HG03439 (cell line): ENCODE measurements around the gene CCNF.
"Not testable (repeated sequence)": the region's sequence is repeated elsewhere in the genome, so short reads cannot be mapped to it uniquely, and the experiment has no call there.

ENCODE experiments used
- ATAC-seq: cut with Tn5 transposase; IDR thresholded peaks from one replicate; pipeline ENCODE4 v1.9.1; 2021; ENCODE audit warnings: mild to moderate bottlenecking, moderate library complexity; ENCODE audit not compliant: unreplicated experiment

The CCNF gene

GRCh38 chr16:2427526-2427925 is 1.7 kb upstream of the CCNF start:
- no peak for ATAC-seq

DNA sequence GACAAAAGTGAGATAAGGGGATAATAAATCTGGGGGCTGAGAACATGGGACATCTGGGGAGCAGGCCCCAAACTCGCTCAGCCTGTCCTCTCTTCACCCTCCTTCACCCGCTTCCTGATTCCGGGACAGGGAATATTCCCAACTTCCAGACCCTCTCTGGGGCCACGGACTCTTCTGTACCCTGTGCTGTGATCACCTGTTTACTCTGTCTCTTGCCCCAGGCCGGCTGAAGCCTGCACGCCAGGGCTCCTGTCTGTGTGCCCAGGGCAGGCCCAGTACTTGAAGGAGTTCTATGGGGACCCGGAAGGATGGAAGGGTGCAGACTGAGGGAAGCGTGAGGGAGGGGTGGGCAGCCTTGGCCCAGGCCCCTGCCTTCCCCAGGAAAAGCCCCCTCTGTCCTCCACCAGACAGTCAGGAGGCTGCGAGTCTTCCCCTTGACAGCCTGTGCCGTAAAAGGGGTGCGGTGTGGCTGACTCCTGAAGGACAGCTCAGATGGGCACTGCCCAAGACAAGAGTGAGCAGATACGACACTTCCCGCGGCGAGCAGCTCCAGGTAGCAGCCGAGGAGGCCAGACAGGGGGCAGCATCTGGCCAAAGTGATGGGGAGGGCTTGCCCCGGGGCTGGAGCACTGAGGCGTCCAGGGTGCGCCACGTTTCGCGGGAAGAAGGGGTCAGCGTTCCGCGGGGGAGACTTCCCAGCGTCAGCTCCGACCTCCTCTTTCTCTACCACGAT is 1.0 kb upstream of the CCNF start:
- ATAC-seq: no peak

DNA sequence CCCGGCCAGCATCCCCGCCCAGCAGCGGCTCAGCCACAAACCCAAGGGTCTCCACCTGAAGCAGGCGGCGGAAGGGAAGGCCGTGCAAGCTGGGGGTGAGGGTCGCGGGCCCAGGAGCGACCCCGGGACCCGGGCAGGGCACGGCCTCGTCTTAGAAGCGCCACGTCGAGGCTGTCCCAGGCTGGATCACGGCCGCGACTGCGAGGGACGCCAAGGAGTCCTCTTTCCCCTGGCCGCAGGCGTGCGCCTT is 538 bp upstream of the CCNF start:
- no peak for ATAC-seq

DNA sequence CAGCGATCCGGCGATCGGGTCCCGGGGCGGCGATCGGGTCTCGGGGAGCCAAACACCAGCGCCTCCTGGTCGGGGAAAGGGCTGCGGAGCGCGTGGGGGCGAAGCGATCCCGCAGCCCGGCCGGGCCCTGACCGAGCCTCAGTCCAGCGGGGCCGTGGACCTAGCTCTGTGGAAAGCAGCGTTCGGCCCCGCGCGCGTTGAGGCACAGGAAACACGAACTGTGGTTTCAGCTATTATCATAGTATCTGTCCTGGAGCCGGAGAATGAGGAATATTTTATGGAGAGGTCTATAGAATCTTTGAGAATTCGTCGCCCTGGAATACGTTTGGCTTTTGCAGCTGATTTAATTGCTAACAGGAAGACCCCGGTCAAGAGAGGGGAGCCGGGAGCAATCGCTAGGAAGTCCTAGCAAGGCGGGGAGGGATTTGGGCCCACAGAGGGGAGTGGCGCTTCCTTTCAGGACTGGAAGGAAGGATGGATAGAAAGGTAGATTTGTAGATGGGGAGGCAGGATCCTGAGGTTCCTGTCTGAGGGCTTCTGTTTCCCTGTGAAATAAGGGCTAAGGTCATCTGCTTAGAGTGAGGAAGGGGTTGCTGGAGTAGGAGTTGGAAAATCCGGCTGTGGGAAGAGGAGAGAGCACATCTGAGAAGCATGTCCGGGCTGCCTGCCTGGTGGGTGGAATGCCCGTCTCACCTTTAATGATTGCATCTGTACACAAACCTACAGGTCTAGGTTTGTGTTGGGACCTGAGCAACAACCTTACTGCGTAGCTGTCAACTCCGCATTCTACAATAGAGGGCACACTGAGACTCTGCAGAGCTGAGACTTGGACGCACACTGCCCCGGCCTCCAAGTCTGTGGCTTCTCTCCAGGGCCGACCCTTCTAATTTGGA is 770 bp downstream of the CCNF start:
- peak; percentile 11 for ATAC-seq

GRCh38 chr16:2432286-2432685 is 3.0 kb downstream of the CCNF start:
- ATAC-seq: no peak

DNA sequence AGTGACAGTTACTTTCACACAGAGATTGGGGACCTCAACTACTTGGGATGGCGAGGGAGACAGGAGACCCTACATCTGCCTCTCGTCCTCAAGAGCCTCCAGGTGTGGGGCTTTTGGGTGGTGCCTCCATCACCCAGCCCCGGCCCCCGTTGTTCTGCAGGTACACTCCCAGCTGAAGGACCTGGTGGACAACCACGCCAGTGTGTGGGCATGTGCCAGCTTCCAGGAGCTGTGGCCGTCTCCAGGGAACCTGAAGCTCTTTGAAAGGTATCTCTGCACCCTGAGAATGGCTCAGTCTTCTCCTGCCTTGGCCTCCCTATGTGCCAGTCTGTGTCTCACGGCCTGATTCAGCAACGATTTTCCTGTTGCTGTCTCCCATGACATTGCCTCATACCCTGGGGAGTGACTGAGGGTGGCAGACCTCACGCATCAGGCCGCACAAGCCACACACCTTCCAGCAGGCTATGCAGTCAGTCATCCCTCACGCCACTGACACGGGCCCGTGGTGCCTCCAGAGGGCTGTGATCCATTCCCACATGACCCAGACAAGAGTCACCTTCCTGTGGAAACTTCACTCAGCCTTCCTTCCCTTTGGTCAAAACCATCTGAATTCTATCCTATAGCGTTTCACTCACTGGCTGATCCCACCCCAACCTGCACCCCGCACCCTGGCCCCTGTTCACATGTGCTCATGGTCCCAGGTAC is 3.7 kb downstream of the CCNF start:
- no peak for ATAC-seq

DNA sequence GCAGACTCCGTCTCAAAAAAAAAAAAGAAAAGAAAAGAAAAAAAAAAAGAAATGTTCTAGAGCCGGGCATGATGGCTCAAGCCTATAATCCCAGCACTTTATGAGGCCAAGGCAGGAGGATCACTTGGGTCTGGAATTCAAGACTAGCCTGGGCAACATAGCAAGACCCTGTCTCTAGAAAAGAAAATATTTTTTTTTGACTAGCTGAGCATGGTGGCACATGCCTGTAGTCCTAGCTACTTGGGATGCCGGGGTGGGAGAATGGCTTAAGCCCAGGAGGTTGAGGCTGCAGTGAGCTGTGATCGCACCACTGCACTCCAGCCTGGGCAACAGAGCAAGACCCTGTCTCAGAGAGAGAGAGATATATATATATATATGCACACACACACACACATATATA is 6.0 kb downstream of the CCNF start:
- not testable (repeated sequence) for ATAC-seq

GRCh38 chr16:2436110-2436509 is 6.9 kb downstream of the CCNF start:
- no peak for ATAC-seq

DNA sequence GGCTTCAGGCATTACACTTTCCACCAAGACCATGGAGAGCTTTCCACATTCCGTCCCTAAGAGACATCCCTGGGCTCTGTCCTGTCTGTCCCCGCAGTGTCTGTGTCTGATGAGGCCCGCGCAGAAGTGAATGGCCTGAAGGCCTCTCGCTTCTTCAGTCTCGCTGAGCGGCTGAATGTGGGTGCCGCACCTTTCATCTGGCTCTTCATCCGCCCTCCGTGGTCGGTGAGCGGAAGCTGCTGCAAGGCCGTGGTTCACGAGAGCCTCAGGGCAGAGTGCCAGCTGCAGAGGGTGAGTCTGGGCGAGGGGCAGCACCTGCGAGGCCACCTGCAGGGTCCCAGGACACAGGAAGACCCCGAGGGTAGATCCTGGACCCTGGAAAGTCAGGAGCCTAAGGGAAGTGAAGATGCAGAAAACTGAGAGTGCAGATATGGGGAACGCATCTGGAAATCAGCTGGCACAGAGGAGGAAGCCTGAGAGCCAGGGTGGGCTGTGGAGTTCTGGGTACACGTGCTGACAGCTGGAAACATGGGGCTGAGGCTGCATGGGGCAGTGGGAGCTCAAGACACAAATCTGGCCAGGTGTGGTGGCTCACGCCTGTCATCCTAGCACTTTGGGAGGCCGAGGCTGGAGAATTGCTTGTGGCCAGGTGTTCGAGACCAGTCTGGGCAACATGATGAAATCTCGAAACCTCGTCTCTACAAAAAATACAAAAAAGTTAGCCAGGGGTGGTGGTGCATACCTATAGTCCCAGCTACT is 8.0 kb downstream of the CCNF start:
- ATAC-seq: no peak

DNA sequence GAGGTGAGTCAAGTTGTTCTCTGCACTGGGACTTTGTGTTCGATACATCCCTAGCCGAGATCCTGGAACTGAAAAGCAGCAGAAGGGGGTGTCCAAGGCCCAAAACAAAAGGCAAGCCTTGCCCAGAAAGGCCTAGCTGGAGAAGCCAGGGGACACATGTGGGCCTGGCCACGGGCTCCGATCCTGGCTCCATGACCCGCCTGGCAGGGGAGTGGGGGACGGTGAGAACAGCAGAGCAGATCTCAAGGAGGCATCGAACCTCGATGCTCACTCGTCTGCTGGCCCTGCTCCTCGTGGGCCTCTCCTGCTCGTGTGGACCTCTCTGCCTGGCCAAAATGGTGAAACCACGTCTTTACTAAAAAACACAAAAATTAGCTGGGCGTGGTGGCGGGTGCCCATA is 8.9 kb downstream of the CCNF start:
- no peak for ATAC-seq

- ATAC-seq: no peak
Measured at GRCh38 chr16:2439598-2439997, 10.4 kb downstream of the CCNF start.

- not testable (repeated sequence) for ATAC-seq
Measured at GRCh38 chr16:2441143-2441804, 12.0 kb downstream of the CCNF start.

DNA sequence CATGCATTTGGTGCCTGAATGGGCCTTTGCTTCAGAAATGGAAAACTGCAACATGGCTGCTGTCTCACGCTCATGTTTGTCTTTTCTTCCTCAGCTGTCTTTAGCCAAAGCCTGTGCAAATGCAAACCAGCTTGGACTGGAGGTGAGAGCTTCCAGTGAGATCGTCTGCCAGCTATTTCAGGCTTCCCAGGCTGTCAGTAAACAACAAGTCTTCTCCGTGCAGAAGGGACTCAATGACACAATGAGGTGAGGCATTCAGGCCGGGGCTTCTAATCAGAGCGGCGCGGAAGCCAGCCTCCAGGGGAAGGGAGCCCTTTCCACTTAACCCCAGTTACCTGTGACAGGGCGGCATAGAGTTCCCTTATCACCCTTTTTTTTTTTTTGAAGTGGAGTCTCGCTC is 14.3 kb downstream of the CCNF start:
- ATAC-seq: no peak

GRCh38 chr16:2447920-2448583 is 18.8 kb downstream of the CCNF start:
- ATAC-seq: no peak

GRCh38 chr16:2449118-2449517 is 19.9 kb downstream of the CCNF start:
- ATAC-seq: no peak

DNA sequence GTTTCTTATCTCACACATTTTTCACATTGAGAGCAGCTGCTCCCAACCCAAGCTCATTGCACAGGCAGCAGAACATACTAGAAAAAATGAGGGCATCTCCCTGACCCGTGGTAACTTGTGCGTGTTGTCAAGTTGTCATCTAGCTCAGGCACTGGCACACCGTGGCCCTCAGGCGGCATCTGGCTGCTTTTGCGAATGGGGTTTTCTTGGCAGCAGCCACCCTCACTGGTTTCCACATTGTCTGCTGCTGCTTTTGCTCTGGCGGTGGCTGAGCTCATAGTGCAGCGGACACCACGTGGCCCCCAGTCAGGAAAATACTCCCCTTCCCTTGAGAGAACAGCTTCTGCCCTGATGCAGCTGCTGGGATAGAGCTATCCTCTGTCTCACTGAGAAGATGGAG is 21.3 kb downstream of the CCNF start:
- ATAC-seq: no peak

- no peak for ATAC-seq
Measured at GRCh38 chr16:2450975-2451381, 21.7 kb downstream of the CCNF start.

GRCh38 chr16:2451851-2452320 is 22.6 kb downstream of the CCNF start:
- no peak for ATAC-seq

DNA sequence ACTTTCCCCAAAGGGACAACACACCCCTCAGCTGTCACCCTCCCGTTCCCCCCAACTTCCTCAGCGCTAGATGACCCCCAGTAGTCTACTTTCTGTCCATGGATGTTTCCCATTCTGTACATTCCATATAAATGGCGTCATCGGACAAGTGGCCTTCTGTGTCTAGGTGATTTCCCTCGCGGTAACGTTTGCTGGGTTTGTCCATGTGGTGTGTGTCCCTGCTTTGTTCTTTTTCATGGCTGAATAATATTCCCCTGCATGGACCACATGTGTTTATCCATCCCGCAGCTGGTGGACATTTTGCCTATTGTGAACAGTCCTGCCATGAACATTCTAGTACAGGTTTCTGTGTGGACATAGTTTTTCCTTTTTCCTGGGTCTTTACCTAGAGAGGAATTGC is 23.4 kb downstream of the CCNF start:
- no peak for ATAC-seq
